Measurements from ENCODE around the gene CACNB3. TPM values are rescaled to one million over a fixed set of nuclear protein-coding genes. Genes with fewer than 3 reads are reported as not detected.

CACNB3 gene
- total and polyA plus RNA-seq, 9 of the 15 experiments (the other 6 are each of a cell fraction or from before 2014, with no cell fraction given) = 0.24 to 2.0 (median 1.5) TPM

DNA sequence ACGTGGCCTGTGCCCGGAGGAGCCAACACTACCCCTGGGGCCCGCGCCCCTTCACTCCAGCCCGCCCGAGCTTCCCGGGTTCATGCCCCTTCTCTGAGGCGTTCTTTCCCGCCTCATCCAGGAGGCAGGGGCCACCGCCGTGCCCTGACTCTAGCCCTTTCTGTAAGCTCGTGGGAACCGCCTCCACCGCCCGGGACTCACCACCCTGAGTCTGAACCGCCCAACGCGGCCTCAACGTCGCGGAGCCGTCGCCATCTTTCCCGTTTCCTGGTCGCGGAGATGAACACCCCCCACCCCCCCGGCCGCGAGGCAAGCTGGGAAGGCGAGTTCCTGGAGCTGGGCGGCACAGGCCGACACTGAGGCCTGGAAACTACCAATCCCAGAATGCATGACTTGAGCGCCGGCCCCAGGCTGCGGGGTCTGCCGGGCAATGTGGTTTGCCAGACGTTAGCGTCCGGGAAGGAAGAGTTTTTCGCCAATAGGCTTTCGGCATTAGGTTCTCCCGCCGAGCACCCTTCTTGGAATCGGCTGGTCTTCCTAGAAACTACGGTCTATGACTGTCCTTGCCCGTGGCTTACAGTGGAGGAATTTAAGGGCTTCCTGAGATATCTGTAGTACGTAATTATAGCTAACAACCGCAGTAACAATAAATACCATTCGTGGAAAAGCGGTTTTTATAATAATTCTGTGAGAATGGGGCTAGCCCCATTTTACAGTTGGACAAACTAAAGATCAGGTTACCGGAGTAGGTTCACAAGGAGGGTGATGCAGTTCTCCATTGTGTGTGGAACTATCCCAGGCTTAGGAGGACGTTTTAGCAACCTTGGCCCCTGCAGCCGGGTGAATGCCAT is 33.8 kb downstream of the CACNB3 start, which contains the start of gene DDX23 (continued):
- TF ChIP-seq, protein P1, sequence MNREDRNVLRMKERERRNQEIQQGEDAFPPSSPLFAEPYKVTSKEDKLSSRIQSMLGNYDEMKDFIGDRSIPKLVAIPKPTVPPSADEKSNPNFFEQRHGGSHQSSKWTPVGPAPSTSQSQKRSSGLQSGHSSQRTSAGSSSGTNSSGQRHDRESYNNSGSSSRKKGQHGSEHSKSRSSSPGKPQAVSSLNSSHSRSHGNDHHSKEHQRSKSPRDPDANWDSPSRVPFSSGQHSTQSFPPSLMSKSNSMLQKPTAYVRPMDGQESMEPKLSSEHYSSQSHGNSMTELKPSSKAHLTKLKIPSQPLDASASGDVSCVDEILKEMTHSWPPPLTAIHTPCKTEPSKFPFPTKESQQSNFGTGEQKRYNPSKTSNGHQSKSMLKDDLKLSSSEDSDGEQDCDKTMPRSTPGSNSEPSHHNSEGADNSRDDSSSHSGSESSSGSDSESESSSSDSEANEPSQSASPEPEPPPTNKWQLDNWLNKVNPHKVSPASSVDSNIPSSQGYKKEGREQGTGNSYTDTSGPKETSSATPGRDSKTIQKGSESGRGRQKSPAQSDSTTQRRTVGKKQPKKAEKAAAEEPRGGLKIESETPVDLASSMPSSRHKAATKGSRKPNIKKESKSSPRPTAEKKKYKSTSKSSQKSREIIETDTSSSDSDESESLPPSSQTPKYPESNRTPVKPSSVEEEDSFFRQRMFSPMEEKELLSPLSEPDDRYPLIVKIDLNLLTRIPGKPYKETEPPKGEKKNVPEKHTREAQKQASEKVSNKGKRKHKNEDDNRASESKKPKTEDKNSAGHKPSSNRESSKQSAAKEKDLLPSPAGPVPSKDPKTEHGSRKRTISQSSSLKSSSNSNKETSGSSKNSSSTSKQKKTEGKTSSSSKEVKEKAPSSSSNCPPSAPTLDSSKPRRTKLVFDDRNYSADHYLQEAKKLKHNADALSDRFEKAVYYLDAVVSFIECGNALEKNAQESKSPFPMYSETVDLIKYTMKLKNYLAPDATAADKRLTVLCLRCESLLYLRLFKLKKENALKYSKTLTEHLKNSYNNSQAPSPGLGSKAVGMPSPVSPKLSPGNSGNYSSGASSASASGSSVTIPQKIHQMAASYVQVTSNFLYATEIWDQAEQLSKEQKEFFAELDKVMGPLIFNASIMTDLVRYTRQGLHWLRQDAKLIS (CRISPR knock-in tag; IDR thresholded peaks at IDR 0.05) = no peak
- TF ChIP-seq ASH1L (IDR thresholded peaks at IDR 0.05; ENCODE audit: borderline replicate concordance, low read depth, partially characterized antibody) (peak; percentile 88), E2F8 (IDR thresholded peaks at IDR 0.05; ENCODE audit: low read depth, partially characterized antibody) (peak; percentile 83), ARID3A (IDR thresholded peaks at IDR 0.05; ENCODE audit: borderline replicate concordance, low read depth, low read length) (no peak), RERE (CRISPR knock-in tag; IDR thresholded peaks at IDR 0.05; ENCODE audit: borderline replicate concordance) (no peak), PHB (CRISPR knock-in tag; IDR thresholded peaks at IDR 0.05) (peak; percentile 92; the same call in 1 of the 2 replicates), MXI1 (IDR thresholded peaks at IDR 0.05; ENCODE audit: low read depth, low read length) (peak; percentile 61; the same call in 1 of the 2 replicates), NR3C1 (CRISPR knock-in tag; IDR thresholded peaks at IDR 0.05) (no peak), ZNF444 (CRISPR knock-in tag; IDR thresholded peaks at IDR 0.05) (no peak), NFE2L1 (tag; IDR thresholded peaks at IDR 0.05; ENCODE audit: borderline replicate concordance, low read depth) (no peak), ZNF316 (IDR thresholded peaks at IDR 0.05) (no peak)
